WTC11 (cell line): ENCODE results near the gene COL5A2. TPM values are rescaled to one million over a fixed set of nuclear protein-coding genes. Genes with fewer than 3 reads are reported as not detected.

Experiments used
- ATAC-seq: fragments of 200-7000 bp; cut with Tn5 transposase; 2 replicates; pipeline ENCODE4 v1.10.0; 2021; ENCODE audit warnings: mild to moderate bottlenecking, moderate library complexity
- CTCF ChIA-PET: fragments of 300-600 bp; sonication (Branson Sonifier 250); formaldehyde crosslinking; loops from one replicate; lab custom pipeline; 2021; ENCODE audit warnings: antibody characterized with exemption; lab: Charles Lee
- POLR2A ChIA-PET: fragments of 350-600 bp; sonication (Branson Sonifier 250); formaldehyde crosslinking; loops from one replicate; lab custom pipeline; 2021; ENCODE audit warnings: antibody characterized with exemption; lab: Charles Lee
- DNase-seq: peaks from one replicate; pipeline ENCODE4 v3.0.0; 2021; ENCODE audit warnings: low spot score
- H3K27ac Mint-ChIP-seq: 2 replicates; pipeline ENCODE4 v1.8.0; 2021; ENCODE audit warnings: mixed read lengths
- H3K27me3 Mint-ChIP-seq: 2 replicates; pipeline ENCODE4 v1.8.0; 2021; ENCODE audit warnings: low read depth, mild to moderate bottlenecking, moderate library complexity, mixed read lengths
- H3K36me3 Mint-ChIP-seq: 2 replicates; pipeline ENCODE4 v1.8.0; 2021; ENCODE audit warnings: mixed read lengths
- H3K4me1 Mint-ChIP-seq: 2 replicates; pipeline ENCODE4 v1.8.0; 2022; ENCODE audit warnings: mixed read lengths
- H3K4me3 Mint-ChIP-seq: 2 replicates; pipeline ENCODE4 v1.8.0; 2021; ENCODE audit warnings: mild to moderate bottlenecking, moderate library complexity, mixed read lengths
- H3K9me3 Mint-ChIP-seq: 2 replicates; pipeline ENCODE4 v1.8.0; 2021; ENCODE audit warnings: mixed read lengths
- ATF1 ChIP-seq: sonication (generic); formaldehyde crosslinking; IDR thresholded peaks from 2 replicates; pipeline ENCODE4 v1.8.1; 2023; ENCODE audit warnings: mild to moderate bottlenecking, moderate library complexity, missing genetic modification reagents
- FOXK1 ChIP-seq: sonication (generic); formaldehyde crosslinking; IDR thresholded peaks from 2 replicates; pipeline ENCODE4 v1.8.0; 2022; ENCODE audit warnings: mild to moderate bottlenecking, moderate library complexity, missing genetic modification reagents
- FOXP1 ChIP-seq: sonication (generic); formaldehyde crosslinking; IDR thresholded peaks from 2 replicates; pipeline ENCODE4 v1.8.0; 2022; ENCODE audit warnings: missing genetic modification reagents, mild to moderate bottlenecking, moderate library complexity, borderline replicate concordance
- HMGA2 ChIP-seq: fragments of 250-450 bp; sonication (Bioruptor Pico); IDR thresholded peaks from 2 replicates; pipeline ENCODE4 v1.4.0; 2021; ENCODE audit warnings: mild to moderate bottlenecking, moderate library complexity
- MAX ChIP-seq: sonication (generic); formaldehyde crosslinking; IDR thresholded peaks from 2 replicates; pipeline ENCODE4 v1.8.0; 2022; ENCODE audit warnings: mild to moderate bottlenecking, missing genetic modification reagents
- MXD4 ChIP-seq: fragments of 250-450 bp; sonication (Bioruptor Pico); IDR thresholded peaks from 2 replicates; pipeline ENCODE4 v1.8.0; 2021; ENCODE audit warnings: mild to moderate bottlenecking, moderate library complexity, borderline replicate concordance
- NR2C2 ChIP-seq: sonication (generic); formaldehyde crosslinking; IDR thresholded peaks from 2 replicates; pipeline ENCODE4 v1.8.0; 2022; ENCODE audit warnings: mild to moderate bottlenecking, missing genetic modification reagents
- ZBTB21 ChIP-seq: sonication (generic); formaldehyde crosslinking; IDR thresholded peaks from 2 replicates; pipeline ENCODE4 v1.8.1; 2023; ENCODE audit warnings: mild to moderate bottlenecking, missing genetic modification reagents, borderline replicate concordance
- ZNF121 ChIP-seq: sonication (generic); formaldehyde crosslinking; IDR thresholded peaks from 2 replicates; pipeline ENCODE4 v1.8.0; 2023; ENCODE audit warnings: missing genetic modification reagents
- ZSCAN18 ChIP-seq: fragments of 250-450 bp; sonication (Bioruptor Pico); IDR thresholded peaks from 2 replicates; pipeline ENCODE4 v2.1.2; 2022; ENCODE audit warnings: mild to moderate bottlenecking, moderate library complexity
- total RNA-seq: library from RNA; stranded (reverse); gene quantifications from 3 replicates; pipeline ENCODE4 v1.2.3, GENCODE V29; 2021
- TF ChIP-seq, protein P1 (sequence below): sonication (generic); formaldehyde crosslinking; IDR thresholded peaks from 2 replicates; pipeline ENCODE4 v1.8.0; 2023; ENCODE audit warnings: mild to moderate bottlenecking, missing genetic modification reagents
- TF ChIP-seq, protein P2 (sequence below): sonication (generic); formaldehyde crosslinking; IDR thresholded peaks from 2 replicates; pipeline ENCODE4 v1.8.0; 2023; ENCODE audit warnings: missing genetic modification reagents, mild to moderate bottlenecking, borderline replicate concordance
- TF ChIP-seq, protein P3 (sequence below): sonication (generic); formaldehyde crosslinking; IDR thresholded peaks from 2 replicates; pipeline ENCODE4 v1.8.1; 2023; ENCODE audit warnings: mild to moderate bottlenecking, missing genetic modification reagents
- TF ChIP-seq, protein P4 (sequence below): fragments of 200-600 bp; IDR thresholded peaks from 2 replicates; pipeline ENCODE4 v1.8.0; 2022; ENCODE audit warnings: antibody characterized with exemption

COL5A2 gene
- total RNA-seq, 1 experiment from 2014 or later: 16.0 TPM

DNA sequence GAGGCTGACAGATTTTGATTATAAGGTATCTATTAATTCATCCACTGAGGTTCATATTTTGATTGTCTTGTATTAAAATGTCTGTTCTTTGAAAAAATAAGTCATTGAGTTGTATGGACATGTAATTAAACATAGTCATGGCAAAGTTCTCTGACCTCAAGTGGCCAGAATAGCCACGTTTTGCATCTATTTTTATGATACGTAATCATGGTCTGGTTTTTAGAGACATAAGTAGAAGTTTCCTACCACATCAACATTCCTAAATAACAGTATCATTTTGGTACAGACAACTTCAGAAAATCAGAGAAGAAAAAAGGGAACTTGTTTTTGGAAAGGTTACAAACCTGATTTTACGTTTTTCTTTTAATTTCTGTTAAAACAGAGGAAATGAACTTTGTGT lies 47.6 kb downstream of the COL5A2 start:
- Mint-ChIP-seq H3K4me1 (peaks cover 8% of the 10 kb centered on the region), H3K36me3 (no peaks in the 10 kb centered on the region), H3K27ac (no peak overlapping the region), H3K27me3 (no peaks in the 10 kb centered on the region), H3K9me3 (no peaks in the 10 kb centered on the region), H3K4me3 (no peak overlapping the region)
- POLR2A ChIA-PET: no interaction called here
- TF ChIP-seq FOXP1 (CRISPR knock-in tag): no peak
- TF ChIP-seq ZBTB21 (CRISPR knock-in tag): no peak
- TF ChIP-seq MXD4 (CRISPR knock-in tag): no peak
- CTCF ChIA-PET: interaction anchor here (2.9 kb wide), 1 partner anchor 11 kb away, joined by 17 read pairs; no protein-coding TSS in a partner anchor
- no peak for DNase-seq
- no peak for ATAC-seq

DNA sequence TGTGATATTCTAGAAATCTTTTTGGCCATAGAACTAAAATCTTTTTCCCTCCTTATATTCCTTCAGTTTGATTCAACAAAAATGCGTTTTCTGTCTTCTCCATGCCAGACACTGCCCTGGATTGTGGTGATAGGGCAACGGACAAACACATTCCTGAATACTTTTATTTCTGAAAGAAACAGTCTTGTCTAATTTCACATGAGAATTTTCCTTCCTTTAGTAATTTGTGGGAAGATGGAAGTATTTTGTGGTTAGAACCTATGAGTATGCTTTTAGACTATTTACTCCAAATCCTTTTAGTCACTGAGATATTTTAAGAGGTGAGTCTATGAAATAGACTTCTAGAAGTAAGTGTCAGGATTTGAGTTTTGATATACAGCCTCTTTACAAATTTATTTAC lies 49.6 kb downstream of the COL5A2 start:
- ChIA-PET CTCF (interaction anchor here (2.9 kb wide), 1 partner anchor 13 kb away, joined by 17 read pairs; no protein-coding TSS in a partner anchor), POLR2A (no interaction called here)
- no peaks in the 10 kb centered on the region for H3K27me3 Mint-ChIP-seq
- H3K4me1 Mint-ChIP-seq: peaks cover 11% of the 10 kb centered on the region
- no peak for DNase-seq
- no peaks in the 10 kb centered on the region for H3K36me3 Mint-ChIP-seq
- H3K27ac Mint-ChIP-seq: no peak overlapping the region
- H3K4me3 Mint-ChIP-seq: no peak overlapping the region
- TF ChIP-seq ZNF121 (CRISPR knock-in tag): no peak
- TF ChIP-seq NR2C2 (CRISPR knock-in tag): no peak
- TF ChIP-seq HMGA2 (CRISPR knock-in tag): no peak
- TF ChIP-seq ZSCAN18 (CRISPR knock-in tag): no peak
- TF ChIP-seq, protein P1, sequence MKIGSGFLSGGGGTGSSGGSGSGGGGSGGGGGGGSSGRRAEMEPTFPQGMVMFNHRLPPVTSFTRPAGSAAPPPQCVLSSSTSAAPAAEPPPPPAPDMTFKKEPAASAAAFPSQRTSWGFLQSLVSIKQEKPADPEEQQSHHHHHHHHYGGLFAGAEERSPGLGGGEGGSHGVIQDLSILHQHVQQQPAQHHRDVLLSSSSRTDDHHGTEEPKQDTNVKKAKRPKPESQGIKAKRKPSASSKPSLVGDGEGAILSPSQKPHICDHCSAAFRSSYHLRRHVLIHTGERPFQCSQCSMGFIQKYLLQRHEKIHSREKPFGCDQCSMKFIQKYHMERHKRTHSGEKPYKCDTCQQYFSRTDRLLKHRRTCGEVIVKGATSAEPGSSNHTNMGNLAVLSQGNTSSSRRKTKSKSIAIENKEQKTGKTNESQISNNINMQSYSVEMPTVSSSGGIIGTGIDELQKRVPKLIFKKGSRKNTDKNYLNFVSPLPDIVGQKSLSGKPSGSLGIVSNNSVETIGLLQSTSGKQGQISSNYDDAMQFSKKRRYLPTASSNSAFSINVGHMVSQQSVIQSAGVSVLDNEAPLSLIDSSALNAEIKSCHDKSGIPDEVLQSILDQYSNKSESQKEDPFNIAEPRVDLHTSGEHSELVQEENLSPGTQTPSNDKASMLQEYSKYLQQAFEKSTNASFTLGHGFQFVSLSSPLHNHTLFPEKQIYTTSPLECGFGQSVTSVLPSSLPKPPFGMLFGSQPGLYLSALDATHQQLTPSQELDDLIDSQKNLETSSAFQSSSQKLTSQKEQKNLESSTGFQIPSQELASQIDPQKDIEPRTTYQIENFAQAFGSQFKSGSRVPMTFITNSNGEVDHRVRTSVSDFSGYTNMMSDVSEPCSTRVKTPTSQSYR (CRISPR knock-in tag): no peak
- TF ChIP-seq MAX (CRISPR knock-in tag): no peak
- TF ChIP-seq, protein P2, sequence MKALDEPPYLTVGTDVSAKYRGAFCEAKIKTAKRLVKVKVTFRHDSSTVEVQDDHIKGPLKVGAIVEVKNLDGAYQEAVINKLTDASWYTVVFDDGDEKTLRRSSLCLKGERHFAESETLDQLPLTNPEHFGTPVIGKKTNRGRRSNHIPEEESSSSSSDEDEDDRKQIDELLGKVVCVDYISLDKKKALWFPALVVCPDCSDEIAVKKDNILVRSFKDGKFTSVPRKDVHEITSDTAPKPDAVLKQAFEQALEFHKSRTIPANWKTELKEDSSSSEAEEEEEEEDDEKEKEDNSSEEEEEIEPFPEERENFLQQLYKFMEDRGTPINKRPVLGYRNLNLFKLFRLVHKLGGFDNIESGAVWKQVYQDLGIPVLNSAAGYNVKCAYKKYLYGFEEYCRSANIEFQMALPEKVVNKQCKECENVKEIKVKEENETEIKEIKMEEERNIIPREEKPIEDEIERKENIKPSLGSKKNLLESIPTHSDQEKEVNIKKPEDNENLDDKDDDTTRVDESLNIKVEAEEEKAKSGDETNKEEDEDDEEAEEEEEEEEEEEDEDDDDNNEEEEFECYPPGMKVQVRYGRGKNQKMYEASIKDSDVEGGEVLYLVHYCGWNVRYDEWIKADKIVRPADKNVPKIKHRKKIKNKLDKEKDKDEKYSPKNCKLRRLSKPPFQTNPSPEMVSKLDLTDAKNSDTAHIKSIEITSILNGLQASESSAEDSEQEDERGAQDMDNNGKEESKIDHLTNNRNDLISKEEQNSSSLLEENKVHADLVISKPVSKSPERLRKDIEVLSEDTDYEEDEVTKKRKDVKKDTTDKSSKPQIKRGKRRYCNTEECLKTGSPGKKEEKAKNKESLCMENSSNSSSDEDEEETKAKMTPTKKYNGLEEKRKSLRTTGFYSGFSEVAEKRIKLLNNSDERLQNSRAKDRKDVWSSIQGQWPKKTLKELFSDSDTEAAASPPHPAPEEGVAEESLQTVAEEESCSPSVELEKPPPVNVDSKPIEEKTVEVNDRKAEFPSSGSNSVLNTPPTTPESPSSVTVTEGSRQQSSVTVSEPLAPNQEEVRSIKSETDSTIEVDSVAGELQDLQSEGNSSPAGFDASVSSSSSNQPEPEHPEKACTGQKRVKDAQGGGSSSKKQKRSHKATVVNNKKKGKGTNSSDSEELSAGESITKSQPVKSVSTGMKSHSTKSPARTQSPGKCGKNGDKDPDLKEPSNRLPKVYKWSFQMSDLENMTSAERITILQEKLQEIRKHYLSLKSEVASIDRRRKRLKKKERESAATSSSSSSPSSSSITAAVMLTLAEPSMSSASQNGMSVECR: no peak
- no peak for TF ChIP-seq FOXK1 (CRISPR knock-in tag)
- TF ChIP-seq ATF1 (CRISPR knock-in tag): no peak
- TF ChIP-seq, protein P3, sequence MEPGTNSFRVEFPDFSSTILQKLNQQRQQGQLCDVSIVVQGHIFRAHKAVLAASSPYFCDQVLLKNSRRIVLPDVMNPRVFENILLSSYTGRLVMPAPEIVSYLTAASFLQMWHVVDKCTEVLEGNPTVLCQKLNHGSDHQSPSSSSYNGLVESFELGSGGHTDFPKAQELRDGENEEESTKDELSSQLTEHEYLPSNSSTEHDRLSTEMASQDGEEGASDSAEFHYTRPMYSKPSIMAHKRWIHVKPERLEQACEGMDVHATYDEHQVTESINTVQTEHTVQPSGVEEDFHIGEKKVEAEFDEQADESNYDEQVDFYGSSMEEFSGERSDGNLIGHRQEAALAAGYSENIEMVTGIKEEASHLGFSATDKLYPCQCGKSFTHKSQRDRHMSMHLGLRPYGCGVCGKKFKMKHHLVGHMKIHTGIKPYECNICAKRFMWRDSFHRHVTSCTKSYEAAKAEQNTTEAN (CRISPR knock-in tag): no peak
- TF ChIP-seq, protein P4, sequence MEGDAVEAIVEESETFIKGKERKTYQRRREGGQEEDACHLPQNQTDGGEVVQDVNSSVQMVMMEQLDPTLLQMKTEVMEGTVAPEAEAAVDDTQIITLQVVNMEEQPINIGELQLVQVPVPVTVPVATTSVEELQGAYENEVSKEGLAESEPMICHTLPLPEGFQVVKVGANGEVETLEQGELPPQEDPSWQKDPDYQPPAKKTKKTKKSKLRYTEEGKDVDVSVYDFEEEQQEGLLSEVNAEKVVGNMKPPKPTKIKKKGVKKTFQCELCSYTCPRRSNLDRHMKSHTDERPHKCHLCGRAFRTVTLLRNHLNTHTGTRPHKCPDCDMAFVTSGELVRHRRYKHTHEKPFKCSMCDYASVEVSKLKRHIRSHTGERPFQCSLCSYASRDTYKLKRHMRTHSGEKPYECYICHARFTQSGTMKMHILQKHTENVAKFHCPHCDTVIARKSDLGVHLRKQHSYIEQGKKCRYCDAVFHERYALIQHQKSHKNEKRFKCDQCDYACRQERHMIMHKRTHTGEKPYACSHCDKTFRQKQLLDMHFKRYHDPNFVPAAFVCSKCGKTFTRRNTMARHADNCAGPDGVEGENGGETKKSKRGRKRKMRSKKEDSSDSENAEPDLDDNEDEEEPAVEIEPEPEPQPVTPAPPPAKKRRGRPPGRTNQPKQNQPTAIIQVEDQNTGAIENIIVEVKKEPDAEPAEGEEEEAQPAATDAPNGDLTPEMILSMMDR: no peak
- no peak for TF ChIP-seq MXD4 (CRISPR knock-in tag)
- ATAC-seq: no peak
- H3K9me3 Mint-ChIP-seq: no peaks in the 10 kb centered on the region
